GM18499 (cell line): ENCODE results near the gene BIRC5.

Experiments
- ATAC-seq: cut with Tn5 transposase; IDR thresholded peaks from one replicate; pipeline ENCODE4 v1.9.1; 2021; ENCODE audit warnings: moderate number of reproducible peaks; ENCODE audit not compliant: insufficient read depth, unreplicated experiment

Gene BIRC5

GRCh38 chr17:78253946-78254672 is 40.1 kb downstream of the BIRC5 start:
- no peak for ATAC-seq

DNA sequence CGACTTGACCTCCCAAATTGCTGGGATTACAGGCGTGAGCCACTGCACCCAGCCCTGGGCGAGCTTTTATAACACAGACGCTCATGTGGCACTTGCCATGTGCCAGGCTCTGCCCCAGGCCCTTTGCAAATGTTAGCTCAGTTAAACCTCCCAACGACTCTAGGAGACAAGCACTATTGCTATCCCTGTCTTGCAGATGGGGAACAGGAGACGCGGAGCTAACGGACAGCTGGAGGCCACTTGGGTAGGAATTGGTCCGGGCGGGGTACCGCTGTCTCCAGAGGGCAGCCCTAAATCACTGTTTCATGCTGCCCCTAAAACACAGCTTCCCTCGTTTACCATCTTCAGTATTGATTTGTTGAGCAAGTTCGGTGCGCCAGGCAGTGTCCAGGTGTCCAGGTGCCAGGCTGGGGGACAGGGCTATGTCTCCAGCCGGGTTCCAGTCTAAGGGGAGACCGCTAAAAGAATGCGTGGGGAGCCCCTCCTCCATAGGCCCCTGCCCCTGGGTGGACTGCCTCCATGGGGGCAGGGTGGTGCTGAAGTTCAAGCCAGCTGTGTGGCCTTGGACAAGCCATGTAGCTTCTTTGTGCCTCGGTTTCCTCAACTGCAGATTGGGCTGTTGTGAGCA is 41.1 kb downstream of the BIRC5 start:
- no peak for ATAC-seq

DNA sequence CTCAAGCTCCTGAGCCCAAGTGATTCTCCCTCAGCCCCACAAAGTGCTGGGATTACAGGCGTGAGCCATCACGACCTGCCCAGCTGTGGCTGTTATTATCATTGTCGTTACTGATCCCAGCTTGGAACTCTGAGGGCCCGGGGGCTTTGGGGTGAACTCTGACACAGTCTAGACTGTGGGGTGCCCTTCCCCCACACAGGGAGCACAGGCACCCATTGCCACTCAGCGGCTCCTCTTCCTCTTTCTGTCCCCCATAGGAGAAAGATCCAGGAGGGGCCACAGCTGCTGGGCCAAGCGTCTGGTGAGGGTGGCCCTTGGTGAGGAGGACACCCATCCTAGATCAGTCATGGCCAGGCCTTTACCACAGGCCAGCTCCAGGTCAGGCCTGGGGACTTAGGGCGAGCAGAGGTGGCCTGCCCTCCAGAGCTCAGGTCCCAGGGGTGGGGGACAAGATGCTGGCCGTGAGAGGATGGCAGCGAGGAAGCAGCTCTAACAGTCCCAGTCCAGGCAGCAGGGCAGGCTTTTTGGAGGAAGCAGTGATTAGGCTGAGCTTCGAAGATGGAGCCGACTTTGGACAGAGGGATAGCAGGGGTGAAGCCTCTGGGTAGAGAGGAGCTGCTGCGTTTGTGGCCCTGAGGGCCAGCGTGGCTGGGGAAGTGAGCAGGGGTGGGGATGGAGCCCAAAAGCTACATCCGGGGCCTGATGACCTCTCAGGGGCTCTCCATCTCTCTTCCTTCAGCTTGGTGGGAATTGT is 42.1 kb downstream of the BIRC5 start:
- ATAC-seq = no peak

DNA sequence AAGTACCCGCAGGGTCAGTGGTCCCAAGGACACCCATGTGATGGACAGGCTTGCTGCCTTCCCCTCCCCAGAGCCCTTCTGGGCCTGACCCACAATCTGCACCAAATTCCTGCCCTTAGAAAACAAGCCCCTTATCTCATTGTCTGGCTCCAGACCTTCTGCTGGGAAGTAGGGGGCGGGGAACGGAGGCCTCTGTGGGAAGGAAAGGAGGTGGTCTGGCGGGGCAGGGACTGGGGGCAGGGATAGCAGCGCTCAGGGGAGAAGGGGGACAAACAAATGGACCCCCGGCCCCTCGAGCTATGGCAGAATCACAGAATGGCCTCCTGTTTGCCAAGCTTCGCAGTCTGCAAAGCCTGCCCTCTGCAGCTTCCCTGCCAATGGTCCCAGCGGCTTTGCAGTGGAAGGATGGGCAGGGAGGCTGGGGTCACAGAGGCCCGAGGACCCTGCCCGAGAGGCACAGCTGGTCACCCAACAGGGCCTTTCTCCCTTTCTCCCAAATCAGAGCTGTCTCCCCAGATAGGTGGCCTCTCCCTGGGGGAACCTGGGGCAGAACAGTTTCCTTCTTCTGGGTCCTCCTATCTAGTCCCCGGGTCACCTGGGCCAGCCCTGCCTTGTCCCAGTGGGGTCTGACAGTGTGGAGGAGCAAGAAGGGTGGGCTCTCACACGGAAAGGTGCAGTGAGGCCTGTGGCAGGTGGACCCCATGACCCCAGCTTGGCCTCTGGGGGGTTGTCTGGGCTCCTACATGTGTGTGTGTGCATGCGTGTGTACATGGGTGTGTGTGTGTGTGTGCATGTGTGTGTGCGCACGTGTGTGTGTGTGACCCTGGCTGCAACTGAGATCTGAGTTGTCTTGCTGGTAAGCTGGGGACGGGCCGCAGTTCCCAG is 42.9 kb downstream of the BIRC5 start:
- no peak for ATAC-seq

GRCh38 chr17:78257810-78258322 is 43.8 kb downstream of the BIRC5 start:
- ATAC-seq = no peak

- no peak for ATAC-seq
Measured at GRCh38 chr17:78258323-78259191, 44.5 kb downstream of the BIRC5 start.

GRCh38 chr17:78259192-78259554 is 45.1 kb downstream of the BIRC5 start:
- ATAC-seq = no peak

DNA sequence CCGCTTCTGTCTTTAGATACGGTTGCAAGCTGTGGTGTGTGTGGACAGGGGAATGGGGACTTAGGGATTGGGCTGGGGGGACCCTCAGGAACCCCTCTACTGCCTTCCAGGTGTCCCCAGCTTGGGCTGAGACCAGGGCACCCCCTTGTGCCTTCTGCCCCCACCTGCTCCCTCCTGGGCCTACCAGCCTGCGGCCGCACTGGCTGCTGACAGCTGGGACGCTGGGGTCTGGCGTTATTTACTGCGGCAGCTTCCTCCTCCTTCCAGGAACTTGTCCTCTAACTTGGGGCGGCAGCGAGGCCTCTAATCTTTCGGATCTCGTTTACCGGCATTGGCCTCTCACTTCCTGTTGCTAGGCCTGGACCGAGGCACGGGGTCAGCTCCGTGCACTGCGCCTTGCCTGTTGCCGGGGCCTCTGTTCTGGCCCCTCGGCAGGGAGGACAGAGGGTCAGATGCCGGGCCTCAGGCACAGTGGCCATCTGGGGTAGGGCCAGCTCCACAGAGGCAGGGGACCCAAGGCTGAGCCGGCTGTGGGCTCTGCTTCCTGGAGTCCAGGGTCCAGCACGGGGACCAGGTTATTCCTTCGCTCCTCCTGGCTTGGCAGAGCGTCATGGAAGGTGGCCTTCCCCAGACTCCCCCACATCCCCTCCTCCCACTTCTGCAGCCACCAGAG is 49.1 kb downstream of the BIRC5 start:
- no peak for ATAC-seq

GRCh38 chr17:78263736-78264340 is 49.8 kb downstream of the BIRC5 start:
- ATAC-seq = no peak

DNA sequence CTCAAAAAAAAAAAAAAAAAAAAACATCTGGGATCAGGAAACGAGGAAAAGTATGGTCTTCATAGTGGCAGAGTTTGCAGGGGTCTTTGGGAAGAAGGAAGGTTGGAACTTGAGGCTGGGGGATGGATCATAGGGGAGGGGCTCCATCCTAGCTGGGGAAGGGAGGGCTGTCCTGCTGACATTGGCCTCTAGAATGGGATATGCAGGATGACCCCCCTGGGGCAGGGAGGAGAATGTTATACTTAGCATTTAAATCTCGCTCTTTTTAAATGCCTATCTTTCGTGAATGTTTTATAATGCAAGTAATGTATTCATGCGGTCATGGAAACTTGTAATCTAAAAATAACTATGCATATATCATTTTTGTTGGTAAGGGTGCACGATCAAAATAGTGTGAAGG is 50.5 kb downstream of the BIRC5 start:
- ATAC-seq = no peak

DNA sequence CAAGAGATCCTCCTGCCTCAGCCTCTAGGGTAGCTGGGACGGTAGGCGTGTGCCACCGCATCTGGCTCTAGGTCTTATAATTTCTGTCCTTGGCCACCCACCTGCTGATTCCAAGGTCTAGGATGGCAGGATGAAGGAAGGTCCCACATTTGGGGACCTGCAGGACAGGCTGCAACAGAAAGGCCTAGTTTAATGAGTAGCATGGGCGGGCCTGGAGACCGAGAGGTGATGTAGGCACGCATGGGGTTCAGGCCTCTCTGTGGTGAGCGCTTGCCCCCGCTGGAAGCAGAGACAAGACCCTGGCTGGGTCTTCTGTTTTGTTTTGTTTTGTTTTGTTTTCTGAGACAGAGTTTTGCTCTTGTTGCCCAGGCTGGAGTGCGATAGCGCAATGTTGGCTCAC is 51.1 kb downstream of the BIRC5 start:
- ATAC-seq = no peak

DNA sequence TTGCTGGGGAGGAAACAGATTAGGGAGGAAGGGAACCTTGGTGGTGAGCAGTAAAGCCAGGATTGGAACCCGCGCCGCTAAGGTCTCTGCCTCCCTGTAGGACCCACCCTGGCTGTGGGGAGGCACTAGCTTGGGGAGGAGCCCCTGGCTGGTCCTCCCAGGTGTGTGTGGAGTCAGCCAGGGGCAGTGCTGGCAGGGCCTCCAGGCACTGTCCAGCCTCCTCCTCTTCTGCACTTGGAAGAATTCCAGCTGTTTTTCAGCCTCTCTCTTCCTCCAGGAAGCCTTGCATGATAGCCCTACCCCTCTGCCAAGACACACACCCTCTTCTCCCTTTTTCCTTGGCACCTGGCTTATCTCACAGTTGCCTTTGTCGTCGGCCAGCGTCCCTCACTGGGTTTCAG is 52.2 kb downstream of the BIRC5 start:
- no peak for ATAC-seq

- ATAC-seq = no peak
Measured at GRCh38 chr17:78266771-78267170, 52.7 kb downstream of the BIRC5 start.

GRCh38 chr17:78267253-78268073 is 53.4 kb downstream of the BIRC5 start:
- no peak for ATAC-seq

DNA sequence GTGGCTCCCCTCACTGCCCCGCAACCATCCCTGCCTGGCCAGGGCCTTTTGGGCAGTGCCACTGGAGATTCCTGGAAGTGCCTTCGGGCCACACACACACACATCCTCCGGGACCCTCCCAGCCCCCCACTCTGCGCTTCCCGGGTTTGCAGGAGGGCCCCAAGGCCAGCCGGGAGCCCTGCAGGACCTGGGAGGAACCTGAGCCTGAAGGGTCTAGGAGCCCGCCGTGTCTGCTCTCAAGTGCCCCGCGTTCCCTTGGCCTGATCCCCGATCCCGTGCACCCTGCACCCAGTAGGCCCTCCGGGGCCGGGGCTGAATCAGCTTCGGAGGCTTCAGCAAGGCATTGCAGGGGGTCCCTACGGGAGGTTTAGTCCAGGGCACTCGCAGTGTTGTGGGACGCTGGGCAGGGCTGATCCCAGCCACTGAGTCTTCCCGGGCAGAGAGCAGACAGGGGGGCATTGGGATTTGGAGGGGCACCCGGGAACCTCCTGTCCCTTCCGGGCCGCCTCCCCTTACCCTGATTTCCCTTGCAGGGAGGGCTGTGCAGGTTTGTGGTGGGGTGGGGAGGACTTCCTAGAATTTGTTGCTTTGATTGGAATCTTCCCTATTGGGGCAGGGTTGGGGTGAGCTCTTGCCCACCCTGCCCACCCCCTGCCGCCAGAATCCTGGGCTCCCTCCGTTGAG is 54.3 kb downstream of the BIRC5 start:
- no peak for ATAC-seq

GRCh38 chr17:78268951-78269905 is 55.2 kb downstream of the BIRC5 start:
- no peak for ATAC-seq
